HG03469 (cell line): ENCODE results near the gene CHRNG.

Experiments
- ATAC-seq: cut with Tn5 transposase; IDR thresholded peaks from one replicate; pipeline ENCODE4 v1.9.1; 2021; ENCODE audit warnings: mild to moderate bottlenecking, moderate library complexity, moderate number of reproducible peaks; ENCODE audit not compliant: unreplicated experiment

Gene CHRNG

GRCh38 chr2:232574674-232575403 is 35.3 kb downstream of the CHRNG start:
- ATAC-seq = no peak

- no peak for ATAC-seq
Measured at GRCh38 chr2:232575404-232575746, 35.9 kb downstream of the CHRNG start.

- no peak for ATAC-seq
Measured at GRCh38 chr2:232576995-232577394, 37.5 kb downstream of the CHRNG start.

GRCh38 chr2:232577841-232578240 is 38.3 kb downstream of the CHRNG start:
- no peak for ATAC-seq

GRCh38 chr2:232578626-232579025 is 39.1 kb downstream of the CHRNG start:
- ATAC-seq = no peak

GRCh38 chr2:232580648-232580981 is 41.1 kb downstream of the CHRNG start:
- no peak for ATAC-seq

GRCh38 chr2:232581725-232582124 is 42.2 kb downstream of the CHRNG start:
- no peak for ATAC-seq

- no peak for ATAC-seq
Measured at GRCh38 chr2:232584238-232584637, 44.7 kb downstream of the CHRNG start.

- ATAC-seq = no peak
Measured at GRCh38 chr2:232586943-232587505, 47.5 kb downstream of the CHRNG start.

- no peak for ATAC-seq
Measured at GRCh38 chr2:232587512-232587911, 48.0 kb downstream of the CHRNG start.

GRCh38 chr2:232588031-232588430 is 48.5 kb downstream of the CHRNG start:
- no peak for ATAC-seq

GRCh38 chr2:232588680-232589585 is 49.4 kb downstream of the CHRNG start:
- no peak for ATAC-seq

GRCh38 chr2:232592772-232593395 is 53.4 kb downstream of the CHRNG start:
- no peak for ATAC-seq

- ATAC-seq = no peak
Measured at GRCh38 chr2:232593982-232594381, 54.5 kb downstream of the CHRNG start.
